HUES48 (cell line): ENCODE data around the gene ASIC3.
"Not testable (repeated sequence)": the region's sequence is repeated elsewhere in the genome, so short reads cannot be mapped to it uniquely, and the experiment has no call there.

ENCODE experiments used
- H3K27ac ChIP-seq: one replicate; pipeline ENCODE4 v1.7.0; 2013; ENCODE audit warnings: low read depth, low read length, inconsistent platforms
- H3K27me3 ChIP-seq: 2 replicates; pipeline ENCODE4 v1.6.1; 2013; ENCODE audit warnings: mild to moderate bottlenecking, low read length; ENCODE audit not compliant: control insufficient read depth, insufficient read depth
- H3K36me3 ChIP-seq: 2 replicates; pipeline ENCODE4 v1.6.1; 2013; ENCODE audit warnings: low read length; ENCODE audit not compliant: control insufficient read depth, insufficient read depth
- H3K4me1 ChIP-seq: 2 replicates; pipeline ENCODE4 v1.6.1; 2013; ENCODE audit warnings: mild to moderate bottlenecking, low read length; ENCODE audit not compliant: control insufficient read depth, insufficient read depth
- H3K4me3 ChIP-seq: 2 replicates; pipeline ENCODE4 v1.5.1; 2013; ENCODE audit warnings: mild to moderate bottlenecking, low read depth, low read length
- H3K9ac ChIP-seq: 2 replicates; pipeline ENCODE4 v1.6.1; 2013; ENCODE audit warnings: mild to moderate bottlenecking, low read depth, low read length, moderate library complexity
- H3K9me3 ChIP-seq: 2 replicates; pipeline ENCODE4 v1.6.1; 2013; ENCODE audit warnings: low read length; ENCODE audit not compliant: control insufficient read depth, insufficient read depth

Gene ASIC3

DNA sequence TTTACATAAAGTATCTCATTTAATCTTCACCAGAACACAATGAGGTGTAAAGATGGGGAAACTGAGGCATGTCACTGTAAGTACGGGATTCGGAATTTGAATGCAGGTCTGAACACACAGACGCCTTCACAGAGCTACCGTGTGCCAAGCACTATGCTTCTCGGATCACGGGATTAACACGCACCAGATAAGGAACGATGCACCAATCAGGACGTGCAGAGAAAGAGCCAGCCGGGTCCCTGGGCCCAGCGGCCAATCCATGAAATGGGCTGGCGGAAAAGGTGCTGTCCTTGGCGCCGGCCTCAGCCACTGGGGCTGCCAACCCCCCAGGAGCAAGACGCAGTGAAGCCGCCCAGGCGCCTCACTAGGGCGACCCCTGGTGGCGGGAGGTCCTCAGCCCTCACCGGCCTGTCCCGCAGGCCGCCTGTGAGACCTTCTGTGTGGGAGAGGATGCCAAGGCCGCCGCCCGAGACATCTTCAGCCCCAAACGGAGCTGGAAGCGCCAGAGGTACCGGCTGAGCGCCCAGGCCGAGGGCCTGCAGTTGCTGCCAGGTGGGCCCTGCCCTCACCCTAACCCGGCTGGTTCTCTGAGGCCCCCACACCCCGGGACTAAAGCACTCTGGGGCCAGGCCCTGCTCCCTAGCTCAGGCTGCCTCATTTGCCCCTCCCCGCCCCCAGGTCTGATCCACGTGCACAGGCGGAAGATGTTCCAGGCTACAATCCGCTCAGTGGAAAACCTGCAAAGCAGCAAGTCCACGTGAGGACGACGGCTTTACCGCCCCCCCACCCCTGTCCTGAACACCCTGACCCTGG is 39.6 kb upstream of the ASIC3 start:
- Histone ChIP-seq H3K4me3 (peak overlapping the region; percentile 39), H3K27me3 (peaks cover 13% of the 10 kb centered on the region), H3K9ac (no peak overlapping the region), H3K36me3 (no peaks in the 10 kb centered on the region), H3K27ac (no peak overlapping the region), H3K9me3 (no peaks in the 10 kb centered on the region), H3K4me1 (peaks cover 26% of the 10 kb centered on the region; the same call in 1 of the 2 replicates)

DNA sequence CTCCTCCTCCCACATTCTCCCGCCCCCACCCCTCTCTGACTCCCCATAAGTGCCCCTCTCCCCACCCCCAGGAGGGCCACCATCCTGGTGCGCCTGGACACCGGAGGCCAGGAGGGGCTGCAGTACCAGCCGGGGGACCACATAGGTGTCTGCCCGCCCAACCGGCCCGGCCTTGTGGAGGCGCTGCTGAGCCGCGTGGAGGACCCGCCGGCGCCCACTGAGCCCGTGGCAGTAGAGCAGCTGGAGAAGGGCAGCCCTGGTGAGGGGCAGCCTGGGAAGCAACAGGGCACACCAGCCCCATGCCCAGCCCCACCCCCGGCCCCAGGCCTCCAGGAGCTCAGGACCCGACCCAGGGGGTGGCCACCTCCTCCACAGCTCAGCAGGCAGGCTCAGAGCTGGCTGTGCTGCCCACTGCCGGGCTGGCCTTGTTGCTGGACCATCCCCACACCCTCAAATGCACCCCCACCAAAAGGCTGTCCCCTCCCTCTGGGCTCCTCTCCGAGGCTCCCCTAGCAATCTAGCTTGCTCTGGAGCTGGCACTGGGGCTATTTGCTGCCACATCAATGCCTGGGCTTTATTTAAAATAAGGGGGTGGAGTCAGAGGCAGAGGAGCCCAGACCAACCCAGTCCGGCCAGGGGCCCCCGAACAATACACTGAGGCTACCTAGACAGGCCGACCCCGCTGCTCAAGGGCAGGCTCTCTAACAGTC is 38.8 kb upstream of the ASIC3 start:
- no peaks in the 10 kb centered on the region for H3K36me3 ChIP-seq
- no peak overlapping the region for H3K27ac ChIP-seq
- no peaks in the 10 kb centered on the region for H3K9me3 ChIP-seq
- no peak overlapping the region for H3K9ac ChIP-seq
- no peak overlapping the region for H3K4me3 ChIP-seq
- peaks cover 30% of the 10 kb centered on the region; the same call in 1 of the 2 replicates for H3K4me1 ChIP-seq
- peaks cover 13% of the 10 kb centered on the region for H3K27me3 ChIP-seq

DNA sequence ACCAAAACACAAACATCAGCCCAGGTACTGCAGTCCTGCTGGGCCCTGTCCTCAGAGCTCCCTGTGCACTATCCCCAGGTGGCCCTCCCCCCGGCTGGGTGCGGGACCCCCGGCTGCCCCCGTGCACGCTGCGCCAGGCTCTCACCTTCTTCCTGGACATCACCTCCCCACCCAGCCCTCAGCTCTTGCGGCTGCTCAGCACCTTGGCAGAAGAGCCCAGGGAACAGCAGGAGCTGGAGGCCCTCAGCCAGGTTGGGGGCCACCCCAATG is 38.4 kb upstream of the ASIC3 start:
- Histone ChIP-seq H3K9me3 (no peaks in the 10 kb centered on the region), H3K36me3 (no peaks in the 10 kb centered on the region), H3K4me1 (peaks cover 30% of the 10 kb centered on the region; the same call in 1 of the 2 replicates), H3K27me3 (peaks cover 13% of the 10 kb centered on the region), H3K27ac (no peak overlapping the region), H3K4me3 (no peak overlapping the region), H3K9ac (no peak overlapping the region)

DNA sequence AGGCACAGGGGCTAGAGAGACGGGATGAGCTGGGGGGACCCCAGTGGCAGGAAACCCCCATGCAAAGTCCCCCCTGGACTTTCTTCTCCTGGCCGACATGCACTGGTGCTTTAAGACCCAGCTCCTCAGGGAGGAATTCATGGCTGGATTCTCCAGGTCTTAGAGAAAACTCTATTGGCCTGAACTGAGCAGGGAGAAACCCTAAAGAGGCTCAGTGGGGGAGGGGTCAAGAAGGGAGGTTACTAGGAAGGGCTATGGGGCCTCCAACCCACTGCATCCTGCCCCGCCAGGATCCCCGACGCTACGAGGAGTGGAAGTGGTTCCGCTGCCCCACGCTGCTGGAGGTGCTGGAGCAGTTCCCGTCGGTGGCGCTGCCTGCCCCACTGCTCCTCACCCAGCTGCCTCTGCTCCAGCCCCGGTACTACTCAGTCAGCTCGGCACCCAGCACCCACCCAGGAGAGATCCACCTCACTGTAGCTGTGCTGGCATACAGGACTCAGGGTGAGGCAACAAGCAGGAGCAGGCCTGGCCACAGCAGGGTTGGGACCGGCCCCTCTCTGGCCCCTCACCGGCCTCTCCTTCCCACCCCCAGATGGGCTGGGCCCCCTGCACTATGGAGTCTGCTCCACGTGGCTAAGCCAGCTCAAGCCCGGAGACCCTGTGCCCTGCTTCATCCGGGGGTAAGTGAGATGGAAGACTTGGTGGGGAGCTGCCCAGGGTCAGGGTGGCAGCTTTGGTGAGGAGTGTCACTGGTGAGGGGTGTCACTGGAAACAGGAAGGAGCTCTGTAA is 37.8 kb upstream of the ASIC3 start:
- H3K27me3 ChIP-seq: peaks cover 13% of the 10 kb centered on the region
- H3K36me3 ChIP-seq: no peaks in the 10 kb centered on the region
- H3K4me3 ChIP-seq: peak overlapping the region; percentile 23; the same call in 1 of the 2 replicates
- H3K27ac ChIP-seq: no peak overlapping the region
- H3K9me3 ChIP-seq: no peaks in the 10 kb centered on the region
- H3K9ac ChIP-seq: no peak overlapping the region
- peaks cover 30% of the 10 kb centered on the region; the same call in 1 of the 2 replicates for H3K4me1 ChIP-seq

DNA sequence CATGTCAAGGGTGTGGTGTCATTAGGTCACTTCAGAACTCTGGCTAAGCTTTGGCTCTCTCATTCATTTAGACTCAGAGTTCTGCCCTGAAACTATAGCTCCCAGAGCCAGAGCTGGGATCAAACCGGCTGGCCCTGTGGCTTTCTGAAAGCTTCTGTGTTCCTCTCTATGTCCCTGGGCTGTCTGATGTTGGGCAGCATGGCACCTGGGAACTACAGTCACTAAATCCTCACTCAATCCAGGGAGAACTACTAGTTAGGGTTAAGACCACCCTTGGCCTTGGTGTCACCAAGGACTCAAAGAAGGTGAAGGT is 37.3 kb upstream of the ASIC3 start:
- H3K9me3 ChIP-seq: no peaks in the 10 kb centered on the region
- peaks cover 30% of the 10 kb centered on the region; the same call in 1 of the 2 replicates for H3K4me1 ChIP-seq
- no peak overlapping the region for H3K4me3 ChIP-seq
- H3K9ac ChIP-seq: no peak overlapping the region
- no peaks in the 10 kb centered on the region for H3K36me3 ChIP-seq
- no peak overlapping the region for H3K27ac ChIP-seq
- peaks cover 14% of the 10 kb centered on the region for H3K27me3 ChIP-seq

DNA sequence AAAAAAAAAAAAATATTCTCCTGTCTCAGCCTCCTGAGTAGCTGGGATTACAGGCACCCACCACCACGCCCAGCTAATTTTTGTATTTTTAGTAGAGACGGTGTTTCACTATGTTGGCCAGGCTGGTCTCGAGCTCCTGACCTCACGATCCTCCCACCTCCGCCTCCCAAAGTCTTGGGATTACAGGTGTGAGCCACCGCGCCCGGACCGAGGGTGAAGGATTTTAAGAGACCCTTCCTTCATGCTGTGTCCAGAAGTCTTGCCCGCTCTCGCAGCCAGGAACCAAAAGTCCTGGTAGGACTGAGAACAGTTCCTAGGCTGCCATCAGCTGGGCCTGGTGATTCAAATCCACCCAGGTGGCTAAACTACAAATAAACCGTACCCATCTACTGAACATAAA is 36.7 kb upstream of the ASIC3 start:
- Histone ChIP-seq H3K4me1 (peaks cover 30% of the 10 kb centered on the region; the same call in 1 of the 2 replicates), H3K27me3 (peaks cover 18% of the 10 kb centered on the region)
- not testable (repeated sequence) for H3K9me3 ChIP-seq, H3K36me3 ChIP-seq, H3K27ac ChIP-seq, H3K9ac ChIP-seq, H3K4me3 ChIP-seq

DNA sequence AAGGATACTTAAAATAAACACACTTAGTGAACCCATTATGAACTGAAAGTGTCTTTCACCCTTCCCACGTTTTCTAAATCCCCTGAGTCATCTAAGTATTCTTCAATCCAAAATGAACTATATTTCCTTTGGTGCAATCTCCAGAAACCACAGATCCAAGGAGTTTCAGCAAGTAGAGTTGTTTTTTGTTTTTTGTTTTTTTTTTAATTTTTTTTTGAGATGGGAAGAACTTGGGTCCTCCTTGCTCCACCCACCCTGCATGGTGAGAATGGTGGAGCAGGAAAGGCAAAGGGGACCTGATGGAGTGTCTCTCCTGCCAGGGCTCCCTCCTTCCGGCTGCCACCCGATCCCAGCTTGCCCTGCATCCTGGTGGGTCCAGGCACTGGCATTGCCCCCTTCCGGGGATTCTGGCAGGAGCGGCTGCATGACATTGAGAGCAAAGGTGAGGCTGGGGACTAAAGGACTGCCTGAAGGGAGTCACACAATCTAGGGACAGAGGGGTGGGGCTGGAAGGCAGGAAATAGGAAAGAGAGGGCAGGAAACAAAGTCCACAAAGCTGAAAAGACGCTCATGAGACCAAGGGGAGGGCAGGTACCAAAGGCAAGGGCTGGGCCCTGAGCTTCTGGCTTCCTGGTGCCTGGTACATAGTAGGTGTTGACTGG is 36.2 kb upstream of the ASIC3 start:
- H3K27ac ChIP-seq: no peak overlapping the region
- no peaks in the 10 kb centered on the region for H3K9me3 ChIP-seq
- peaks cover 30% of the 10 kb centered on the region; the same call in 1 of the 2 replicates for H3K4me1 ChIP-seq
- H3K4me3 ChIP-seq: no peak overlapping the region
- H3K9ac ChIP-seq: no peak overlapping the region
- peaks cover 22% of the 10 kb centered on the region for H3K27me3 ChIP-seq
- no peaks in the 10 kb centered on the region for H3K36me3 ChIP-seq

DNA sequence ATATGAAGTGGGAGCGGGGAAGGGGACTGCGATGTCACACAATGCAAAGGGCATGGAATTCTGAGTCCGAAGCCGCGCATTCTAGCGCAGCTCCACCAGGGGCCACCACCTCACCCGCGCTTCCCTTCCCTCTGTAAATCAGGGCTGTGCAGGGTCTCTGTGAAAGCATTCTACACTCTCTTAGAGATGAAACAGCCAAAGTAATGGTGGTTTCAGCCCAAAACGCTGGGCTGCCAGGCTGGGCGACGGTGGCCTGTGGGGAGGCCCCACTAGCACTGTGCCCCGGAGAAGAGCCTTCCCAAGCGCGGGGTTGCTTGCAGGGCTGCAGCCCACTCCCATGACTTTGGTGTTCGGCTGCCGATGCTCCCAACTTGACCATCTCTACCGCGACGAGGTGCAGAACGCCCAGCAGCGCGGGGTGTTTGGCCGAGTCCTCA is 35.4 kb upstream of the ASIC3 start:
- Histone ChIP-seq H3K4me3 (peak overlapping the region; percentile 52), H3K4me1 (peaks cover 25% of the 10 kb centered on the region; the same call in 1 of the 2 replicates), H3K27me3 (peaks cover 30% of the 10 kb centered on the region), H3K9me3 (no peaks in the 10 kb centered on the region), H3K9ac (no peak overlapping the region), H3K27ac (no peak overlapping the region), H3K36me3 (no peaks in the 10 kb centered on the region)

DNA sequence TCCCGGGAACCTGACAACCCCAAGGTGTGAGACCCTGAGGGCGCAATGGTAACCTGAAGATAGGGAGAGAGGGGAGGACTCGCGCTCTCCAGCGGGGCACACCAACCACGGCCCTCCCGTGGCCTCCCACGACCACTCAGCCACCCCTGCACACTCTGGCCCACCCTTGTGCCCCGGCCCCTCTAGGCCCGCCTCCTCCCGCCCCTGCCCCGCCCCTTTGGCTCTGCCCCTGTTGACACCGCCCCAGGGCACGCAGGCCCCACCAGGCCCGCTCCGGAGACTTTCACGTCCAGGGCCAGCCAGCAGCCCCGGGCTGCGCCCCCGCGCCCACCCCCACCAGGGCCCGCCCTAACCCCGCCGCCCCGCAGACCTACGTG is 35.0 kb upstream of the ASIC3 start:
- Histone ChIP-seq H3K27ac (no peak overlapping the region), H3K36me3 (no peaks in the 10 kb centered on the region), H3K27me3 (peaks cover 34% of the 10 kb centered on the region), H3K4me3 (peak overlapping the region; percentile 52), H3K4me1 (peaks cover 22% of the 10 kb centered on the region; the same call in 1 of the 2 replicates), H3K9me3 (no peaks in the 10 kb centered on the region), H3K9ac (no peak overlapping the region)

DNA sequence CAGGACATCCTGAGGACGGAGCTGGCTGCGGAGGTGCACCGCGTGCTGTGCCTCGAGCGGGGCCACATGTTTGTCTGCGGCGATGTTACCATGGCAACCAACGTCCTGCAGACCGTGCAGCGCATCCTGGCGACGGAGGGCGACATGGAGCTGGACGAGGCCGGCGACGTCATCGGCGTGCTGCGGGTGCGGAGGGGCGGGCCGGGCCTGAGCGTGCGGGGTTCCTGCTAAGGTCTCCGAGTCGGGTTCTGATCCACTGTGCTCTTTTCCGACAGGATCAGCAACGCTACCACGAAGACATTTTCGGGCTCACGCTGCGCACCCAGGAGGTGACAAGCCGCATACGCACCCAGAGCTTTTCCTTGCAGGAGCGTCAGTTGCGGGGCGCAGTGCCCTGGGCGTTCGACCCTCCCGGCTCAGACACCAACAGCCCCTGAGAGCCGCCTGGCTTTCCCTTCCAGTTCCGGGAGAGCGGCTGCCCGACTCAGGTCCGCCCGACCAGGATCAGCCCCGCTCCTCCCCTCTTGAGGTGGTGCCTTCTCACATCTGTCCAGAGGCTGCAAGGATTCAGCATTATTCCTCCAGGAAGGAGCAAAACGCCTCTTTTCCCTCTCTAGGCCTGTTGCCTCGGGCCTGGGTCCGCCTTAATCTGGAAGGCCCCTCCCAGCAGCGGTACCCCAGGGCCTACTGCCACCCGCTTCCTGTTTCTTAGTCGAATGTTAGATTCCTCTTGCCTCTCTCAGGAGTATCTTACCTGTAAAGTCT is 34.4 kb upstream of the ASIC3 start:
- 0 out of 2 replicates have a peak overlapping the region, but pooled peaks have one; percentile 45 for H3K9ac ChIP-seq
- peaks cover 20% of the 10 kb centered on the region; the same call in 1 of the 2 replicates for H3K4me1 ChIP-seq
- peak overlapping the region; percentile 61 for H3K4me3 ChIP-seq
- H3K36me3 ChIP-seq: no peaks in the 10 kb centered on the region
- no peak overlapping the region for H3K27ac ChIP-seq
- H3K9me3 ChIP-seq: no peaks in the 10 kb centered on the region
- peaks cover 39% of the 10 kb centered on the region for H3K27me3 ChIP-seq
